ENCODE measurements around the gene SUDS3. TPM values are rescaled to one million over a fixed set of nuclear protein-coding genes. Genes with fewer than 3 reads are reported as not detected.

SUDS3 gene
- total and polyA plus RNA-seq, 10 of the 15 experiments (the other 5 are each of a cell fraction or from before 2014, with no cell fraction given): 5.2 to 42.8 (median 21.7) TPM

DNA sequence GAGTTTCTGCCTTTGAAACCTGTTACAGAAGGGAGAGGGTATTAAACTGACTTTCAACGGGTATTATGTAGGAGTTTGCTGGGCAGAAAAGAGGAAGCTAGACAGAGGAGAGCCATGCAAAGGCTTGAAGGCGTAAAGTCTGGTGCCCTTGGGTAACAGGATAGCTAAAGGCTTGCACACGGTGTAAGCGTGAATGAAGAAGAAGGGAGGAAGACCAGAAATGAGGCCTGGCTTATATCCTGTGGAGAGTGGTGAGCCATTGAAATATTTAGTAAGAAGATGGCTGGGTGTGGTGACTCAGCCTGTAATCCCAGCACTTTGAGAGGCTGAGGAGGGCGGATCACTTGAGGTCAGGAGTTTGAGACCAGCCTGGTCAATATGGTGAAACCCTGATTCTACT lies 22.6 kb downstream of the SUDS3 start:
- Histone ChIP-seq H3K27ac (ENCODE audit: control insufficient read depth, insufficient read depth) (no peak overlapping the region), H3K4me1 (ENCODE audit: control insufficient read depth, insufficient read depth, low read length) (no peaks in the 10 kb centered on the region), H3K9me3 (replicated peaks; ENCODE audit: control insufficient read depth, insufficient read depth, low read length) (no peaks in the 10 kb centered on the region), H3K4me2 (ENCODE audit: control insufficient read depth, insufficient read depth) (no peak overlapping the region), H3K9ac (ENCODE audit: control insufficient read depth, insufficient read depth, low read length) (no peak overlapping the region), H3K27me3 (replicated peaks in 1 of 2; ENCODE audit: control insufficient read depth in 2 of 2, insufficient read depth in 2 of 2, low read length in 1 of 2) (no peaks in the 10 kb centered on the region), H3K36me3 (ENCODE audit: control insufficient read depth in 2 of 2, insufficient read depth in 2 of 2, low read length in 1 of 2) (peaks cover 0 to 28% of the 10 kb centered on the region in 2 experiments), H2AFZ (ENCODE audit: control insufficient read depth, low read depth, low read length) (no peak overlapping the region), H3K79me2 (ENCODE audit: control insufficient read depth, insufficient read depth, low read length) (no peaks in the 10 kb centered on the region), H3K4me3 (no peak overlapping the region), H4K20me1 (ENCODE audit: control insufficient read depth, insufficient read depth) (no peaks in the 10 kb centered on the region)
- TF ChIP-seq, protein P1, sequence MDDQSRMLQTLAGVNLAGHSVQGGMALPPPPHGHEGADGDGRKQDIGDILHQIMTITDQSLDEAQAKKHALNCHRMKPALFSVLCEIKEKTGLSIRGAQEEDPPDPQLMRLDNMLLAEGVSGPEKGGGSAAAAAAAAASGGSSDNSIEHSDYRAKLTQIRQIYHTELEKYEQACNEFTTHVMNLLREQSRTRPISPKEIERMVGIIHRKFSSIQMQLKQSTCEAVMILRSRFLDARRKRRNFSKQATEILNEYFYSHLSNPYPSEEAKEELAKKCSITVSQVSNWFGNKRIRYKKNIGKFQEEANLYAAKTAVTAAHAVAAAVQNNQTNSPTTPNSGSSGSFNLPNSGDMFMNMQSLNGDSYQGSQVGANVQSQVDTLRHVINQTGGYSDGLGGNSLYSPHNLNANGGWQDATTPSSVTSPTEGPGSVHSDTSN (IDR thresholded peaks at IDR 0.05; ENCODE audit: insufficient replicate concordance, low read depth, low read length): no peak
- ChIA-PET CTCF (no interaction called here), POLR2A (interaction anchor here (0.5 kb wide), 1 partner anchor 125 kb away, joined by 3 read pairs; no protein-coding TSS in a partner anchor), RAD21 (ENCODE audit: unreplicated experiment) (no interaction called here), SMC1A (ENCODE audit: uncharacterized antibody, unreplicated experiment) (no interaction called here)
- FAIRE-seq (no peak), ATAC-seq (no peak), DNase-seq (ENCODE audit: low read depth, low spot score) (no peak)
- no TSS peak for BruUV-seq (replicated peaks)
- in situ Hi-C loops (cut with MboI): loop anchor here (25.0 kb wide), 1 partner anchor 1212 kb away; the partner anchor contains the start of gene FBXO21
- intact Hi-C loops (cut with micrococcal nuclease; ENCODE audit: unreplicated experiment): no loop called here
- 62% methylated on average over 5 of the region's 5 CpGs for WGBS (ENCODE audit: insufficient coverage, insufficient replicate concordance, low lambda C conversion rate, missing lambda C conversion rate)

DNA sequence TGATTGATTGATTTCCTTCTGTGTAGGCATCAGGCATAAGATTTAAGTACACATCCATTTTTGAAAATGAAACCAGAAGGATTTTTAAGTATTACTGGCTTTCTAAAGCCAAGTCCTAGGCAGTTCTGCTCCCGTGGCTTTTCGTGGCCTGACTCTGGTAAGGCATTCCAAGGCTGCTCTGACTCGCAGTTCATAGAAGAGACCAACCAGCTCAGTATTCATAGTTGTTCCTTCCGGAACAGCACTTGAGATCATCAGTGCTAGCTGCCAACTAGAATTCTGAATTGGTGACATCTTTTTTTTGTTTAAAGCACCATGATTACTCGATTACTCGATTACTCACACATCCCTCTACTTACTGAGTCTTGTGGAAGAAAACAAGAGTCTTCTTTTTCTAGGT lies 25.9 kb downstream of the SUDS3 start:
- ATAC-seq: no peak
- in situ Hi-C loops (cut with MboI) (loop anchor here (10.0 kb wide), 1 partner anchor 1013 kb away; no protein-coding TSS in a partner anchor), intact Hi-C loops (cut with micrococcal nuclease; ENCODE audit: unreplicated experiment) (loop anchor here (10.0 kb wide), 3 partner anchors 313 to 1143 kb away; no protein-coding TSS in a partner anchor)
- H3K79me2 ChIP-seq (ENCODE audit: control insufficient read depth, insufficient read depth, low read length): no peaks in the 10 kb centered on the region
- H3K27me3 ChIP-seq (replicated peaks in 1 of 2; ENCODE audit: control insufficient read depth in 2 of 2, insufficient read depth in 2 of 2, low read length in 1 of 2): no peaks in the 10 kb centered on the region
- H3K27ac ChIP-seq (ENCODE audit: control insufficient read depth, insufficient read depth): no peak overlapping the region
- H3K4me1 ChIP-seq (ENCODE audit: control insufficient read depth, insufficient read depth, low read length): no peaks in the 10 kb centered on the region
- no peaks in the 10 kb centered on the region for H4K20me1 ChIP-seq (ENCODE audit: control insufficient read depth, insufficient read depth)
- FAIRE-seq: no peak
- no peak for DNase-seq (ENCODE audit: low read depth, low spot score)
- SMC1A ChIA-PET (ENCODE audit: uncharacterized antibody, unreplicated experiment): interaction anchor here (0.7 kb wide), 1 partner anchor 529 kb away, joined by 3 read pairs; no protein-coding TSS in a partner anchor
- RAD21 ChIA-PET (ENCODE audit: unreplicated experiment): no interaction called here
- CTCF ChIA-PET: interaction anchor here (1.0 kb wide), 1 partner anchor 527 kb away, joined by 3 read pairs; no protein-coding TSS in a partner anchor
- no peak overlapping the region for H3K9ac ChIP-seq (ENCODE audit: control insufficient read depth, insufficient read depth, low read length)
- H2AFZ ChIP-seq (ENCODE audit: control insufficient read depth, low read depth, low read length): no peak overlapping the region
- peaks cover 0 to 27% of the 10 kb centered on the region in 2 experiments for H3K36me3 ChIP-seq (ENCODE audit: control insufficient read depth in 2 of 2, insufficient read depth in 2 of 2, low read length in 1 of 2)
- H3K9me3 ChIP-seq (replicated peaks; ENCODE audit: control insufficient read depth, insufficient read depth, low read length): no peaks in the 10 kb centered on the region
- POLR2A ChIA-PET: no interaction called here
- no TSS peak for BruUV-seq (replicated peaks)
- no peak overlapping the region for H3K4me3 ChIP-seq
- H3K4me2 ChIP-seq (ENCODE audit: control insufficient read depth, insufficient read depth): no peak overlapping the region
- 98% methylated on average over 6 of the region's 6 CpGs for WGBS (ENCODE audit: insufficient coverage, insufficient replicate concordance, low lambda C conversion rate, missing lambda C conversion rate)
- TF ChIP-seq, protein P2, sequence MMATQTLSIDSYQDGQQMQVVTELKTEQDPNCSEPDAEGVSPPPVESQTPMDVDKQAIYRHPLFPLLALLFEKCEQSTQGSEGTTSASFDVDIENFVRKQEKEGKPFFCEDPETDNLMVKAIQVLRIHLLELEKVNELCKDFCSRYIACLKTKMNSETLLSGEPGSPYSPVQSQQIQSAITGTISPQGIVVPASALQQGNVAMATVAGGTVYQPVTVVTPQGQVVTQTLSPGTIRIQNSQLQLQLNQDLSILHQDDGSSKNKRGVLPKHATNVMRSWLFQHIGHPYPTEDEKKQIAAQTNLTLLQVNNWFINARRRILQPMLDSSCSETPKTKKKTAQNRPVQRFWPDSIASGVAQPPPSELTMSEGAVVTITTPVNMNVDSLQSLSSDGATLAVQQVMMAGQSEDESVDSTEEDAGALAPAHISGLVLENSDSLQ (IDR thresholded peaks at IDR 0.05): no peak
- TF ChIP-seq, protein P3, sequence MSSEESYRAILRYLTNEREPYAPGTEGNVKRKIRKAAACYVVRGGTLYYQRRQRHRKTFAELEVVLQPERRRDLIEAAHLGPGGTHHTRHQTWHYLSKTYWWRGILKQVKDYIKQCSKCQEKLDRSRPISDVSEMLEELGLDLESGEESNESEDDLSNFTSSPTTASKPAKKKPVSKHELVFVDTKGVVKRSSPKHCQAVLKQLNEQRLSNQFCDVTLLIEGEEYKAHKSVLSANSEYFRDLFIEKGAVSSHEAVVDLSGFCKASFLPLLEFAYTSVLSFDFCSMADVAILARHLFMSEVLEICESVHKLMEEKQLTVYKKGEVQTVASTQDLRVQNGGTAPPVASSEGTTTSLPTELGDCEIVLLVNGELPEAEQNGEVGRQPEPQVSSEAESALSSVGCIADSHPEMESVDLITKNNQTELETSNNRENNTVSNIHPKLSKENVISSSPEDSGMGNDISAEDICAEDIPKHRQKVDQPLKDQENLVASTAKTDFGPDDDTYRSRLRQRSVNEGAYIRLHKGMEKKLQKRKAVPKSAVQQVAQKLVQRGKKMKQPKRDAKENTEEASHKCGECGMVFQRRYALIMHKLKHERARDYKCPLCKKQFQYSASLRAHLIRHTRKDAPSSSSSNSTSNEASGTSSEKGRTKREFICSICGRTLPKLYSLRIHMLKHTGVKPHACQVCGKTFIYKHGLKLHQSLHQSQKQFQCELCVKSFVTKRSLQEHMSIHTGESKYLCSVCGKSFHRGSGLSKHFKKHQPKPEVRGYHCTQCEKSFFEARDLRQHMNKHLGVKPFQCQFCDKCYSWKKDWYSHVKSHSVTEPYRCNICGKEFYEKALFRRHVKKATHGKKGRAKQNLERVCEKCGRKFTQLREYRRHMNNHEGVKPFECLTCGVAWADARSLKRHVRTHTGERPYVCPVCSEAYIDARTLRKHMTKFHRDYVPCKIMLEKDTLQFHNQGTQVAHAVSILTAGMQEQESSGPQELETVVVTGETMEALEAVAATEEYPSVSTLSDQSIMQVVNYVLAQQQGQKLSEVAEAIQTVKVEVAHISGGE (CRISPR knock-in tag; IDR thresholded peaks at IDR 0.05): no peak
- TF ChIP-seq YBX1 (IDR thresholded peaks at IDR 0.05): no peak
- no peak for TF ChIP-seq KAT2A (conservative IDR thresholded peaks at IDR 0.05; ENCODE audit: control insufficient read depth, low read depth, low read length)
- TF ChIP-seq CHD2 (IDR thresholded peaks at IDR 0.05; ENCODE audit: borderline replicate concordance, low read depth, low read length): no peak
- TF ChIP-seq, protein P4, sequence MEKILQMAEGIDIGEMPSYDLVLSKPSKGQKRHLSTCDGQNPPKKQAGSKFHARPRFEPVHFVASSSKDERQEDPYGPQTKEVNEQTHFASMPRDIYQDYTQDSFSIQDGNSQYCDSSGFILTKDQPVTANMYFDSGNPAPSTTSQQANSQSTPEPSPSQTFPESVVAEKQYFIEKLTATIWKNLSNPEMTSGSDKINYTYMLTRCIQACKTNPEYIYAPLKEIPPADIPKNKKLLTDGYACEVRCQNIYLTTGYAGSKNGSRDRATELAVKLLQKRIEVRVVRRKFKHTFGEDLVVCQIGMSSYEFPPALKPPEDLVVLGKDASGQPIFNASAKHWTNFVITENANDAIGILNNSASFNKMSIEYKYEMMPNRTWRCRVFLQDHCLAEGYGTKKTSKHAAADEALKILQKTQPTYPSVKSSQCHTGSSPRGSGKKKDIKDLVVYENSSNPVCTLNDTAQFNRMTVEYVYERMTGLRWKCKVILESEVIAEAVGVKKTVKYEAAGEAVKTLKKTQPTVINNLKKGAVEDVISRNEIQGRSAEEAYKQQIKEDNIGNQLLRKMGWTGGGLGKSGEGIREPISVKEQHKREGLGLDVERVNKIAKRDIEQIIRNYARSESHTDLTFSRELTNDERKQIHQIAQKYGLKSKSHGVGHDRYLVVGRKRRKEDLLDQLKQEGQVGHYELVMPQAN (conservative IDR thresholded peaks at IDR 0.05): no peak
